Spleen (tissue), 11 donors: ENCODE data around the gene SREK1. TPM values are rescaled to one million over a fixed set of nuclear protein-coding genes. Genes with fewer than 3 reads are reported as not detected.

ENCODE experiments used
- DNase-seq: peaks from one replicate; pipeline ENCODE4 v3.0.0-alpha.2; 2020
- H3K27ac ChIP-seq, 8 donors: fragments of 200-600 bp; sonication (generic) in 7 of 8; 1 replicate in 4 of 8; 2 replicates in 4 of 8; pipeline versions ENCODE4 v1.5.0 to v1.8.0; 2016 to 2021; ENCODE audit warnings: inconsistent platforms in 4 of 8, mild to moderate bottlenecking in 4 of 8, moderate library complexity in 1 of 8
- H3K27me3 ChIP-seq, 7 donors: fragments of 200-600 bp; sonication (generic) in 6 of 7; replicated peaks in 1 of 7; 1 replicate in 4 of 7; 2 replicates in 3 of 7; pipeline versions ENCODE4 v1.5.0 to v1.8.0; 2016 to 2021; ENCODE audit warnings: inconsistent platforms in 3 of 7, mild to moderate bottlenecking in 1 of 7
- H3K36me3 ChIP-seq, 6 donors: fragments of 200-600 bp; sonication (generic) in 5 of 6; 1 replicate in 4 of 6; 2 replicates in 2 of 6; pipeline versions ENCODE4 v1.5.0 to v1.8.0; 2016 to 2021; ENCODE audit warnings: inconsistent platforms in 2 of 6
- H3K4me1 ChIP-seq, 6 donors: fragments of 200-600 bp; sonication (generic) in 5 of 6; 1 replicate in 3 of 6; 2 replicates in 3 of 6; pipeline versions ENCODE4 v1.5.0 to v1.8.0; 2016 to 2021; ENCODE audit warnings: inconsistent platforms in 3 of 6
- H3K4me3 ChIP-seq, 8 donors: fragments of 200-600 bp; sonication (generic) in 7 of 8; 1 replicate in 4 of 8; 2 replicates in 4 of 8; pipeline versions ENCODE4 v1.5.0 to v1.8.0; 2016 to 2021; ENCODE audit warnings: inconsistent platforms in 4 of 8, mild to moderate bottlenecking in 4 of 8, moderate library complexity in 2 of 8
- H3K9me3 ChIP-seq, 8 donors: fragments of 200-600 bp; sonication (generic) in 7 of 8; 1 replicate in 4 of 8; 2 replicates in 4 of 8; pipeline versions ENCODE4 v1.5.0 to v1.8.0; 2016 to 2021; ENCODE audit warnings: inconsistent platforms in 4 of 8
- CTCF ChIP-seq, 11 experiments: fragments of 200-600 bp in 7 of 11; fragments of 450-650 bp in 4 of 11; sonication (generic) in 4 of 11; IDR thresholded peaks in 8 of 11; conservative IDR thresholded peaks in 3 of 11; 1 replicate in 7 of 11; 2 replicates in 4 of 11; pipeline versions ENCODE4 v1.4.0 to v1.8.0; 2016 to 2021; ENCODE audit warnings: antibody characterized with exemption in 11 of 11, inconsistent platforms in 4 of 11, mild to moderate bottlenecking in 1 of 11
- POLR2A ChIP-seq, 3 donors: fragments of 450-650 bp; IDR thresholded peaks; one replicate each; pipeline ENCODE4 v1.5.1; 2017; ENCODE audit warnings: antibody characterized with exemption in 3 of 3, mild to moderate bottlenecking in 1 of 3
- POLR2AphosphoS5 ChIP-seq, 3 donors: sonication (generic); formaldehyde crosslinking; IDR thresholded peaks; one replicate each; pipeline ENCODE4 v1.5.1; 2017; ENCODE audit warnings: antibody characterized with exemption in 3 of 3
- WGBS, 5 donors: extraction: QIAGEN DNeasy Blood & Tissue Kit in 3 of 5; methylation state at CpG; one replicate each; pipeline versions ENCODE4 v1.1.5 to v1.1.7; 2013 to 2018; 5-methylcytosine and 5-hydroxymethylcytosine counted together
- intact Hi-C: fragments of 100-400 bp; cut with DNase I; formaldehyde crosslinking; loops from one replicate; pipeline ENCODE4 v1.15.0; 2023; ENCODE audit warnings: low total_unique reads
- polyA plus RNA-seq, 3 donors: library from polyadenylated mRNA; stranded (reverse); fragments of 200-250 nt; gene quantifications; one replicate each; pipeline ENCODE4 v1.2.1, GENCODE V29; 2013
- total RNA-seq, 7 donors: library from RNA; depleted of rRNA in 3 of 7; stranded (reverse); fragments of >200 nt in 3 of 7; fragmentation: NEBNext Ultra II Directional in 4 of 7; extraction: Animal tissue kit (Norgen Biotek cat#: 25700) in 4 of 7; gene quantifications; one replicate each; pipeline versions ENCODE4 v1.1.0 to v1.2.1, GENCODE V29; 2016 to 2021
- donor health status: healthy with polysubstance abuse.
- donor health status: DM: no; HTN: no; CAD: no; lungs with moderate emphysema.
- donor health status: DM: no; HTN: no; CAD: no.
- donor health status: Bipolar disorder and iron deficiency.
- donor health status: healthy.
- donor health status: DM: no; HTN: no; CAD: no.
- donor health status: DM: yes; HTN: yes; CAD: no.

The SREK1 gene
- total and polyA plus RNA-seq, 10 donors, result 19.2 to 170 (median 86.2) TPM

GRCh38 chr5:66149950-66150349, 5.8 kb downstream of the SREK1 start:
- TF ChIP-seq CTCF (IDR thresholded peaks at IDR 0.05 in 8 of 11, conservative IDR thresholded peaks at IDR 0.05 in 3 of 11) (no peak), POLR2AphosphoS5 (IDR thresholded peaks at IDR 0.05) (no peak), POLR2A (IDR thresholded peaks at IDR 0.05) (no peak)
- WGBS, 5 donors, result 78 to 89% (median 84%) methylated on average over 3 of the region's 3 CpGs
- H3K4me1 ChIP-seq, result peaks cover 23 to 74% (median 51%) of the 10 kb centered on the region in 6 donors
- no peak for DNase-seq
- no peaks in the 10 kb centered on the region for H3K27me3 ChIP-seq
- no peak overlapping the region for H3K4me3 ChIP-seq
- H3K27ac ChIP-seq, result no peak overlapping the region
- H3K9me3 ChIP-seq, result no peaks in the 10 kb centered on the region
- intact Hi-C loops, result loop anchor here (10.0 kb wide), 1 partner anchor 225 kb away; the partner anchor contains the start of gene ERBIN
- H3K36me3 ChIP-seq, result peaks cover 0 to 3% (median 0%) of the 10 kb centered on the region in 6 donors

GRCh38 chr5:66151030-66151429, 6.9 kb downstream of the SREK1 start:
- 77 to 91% (median 82%) methylated on average over 2 of the region's 2 CpGs for WGBS, 5 donors
- TF ChIP-seq POLR2AphosphoS5 (IDR thresholded peaks at IDR 0.05) (no peak), CTCF (IDR thresholded peaks at IDR 0.05 in 8 of 11, conservative IDR thresholded peaks at IDR 0.05 in 3 of 11) (no peak), POLR2A (IDR thresholded peaks at IDR 0.05) (no peak)

GRCh38 chr5:66151491-66151890, 7.4 kb downstream of the SREK1 start:
- intact Hi-C loops, result no loop called here
- Histone ChIP-seq H3K27ac (no peak overlapping the region), H3K9me3 (no peaks in the 10 kb centered on the region), H3K36me3 (peaks cover 0 to 18% (median 0%) of the 10 kb centered on the region in 6 donors), H3K27me3 (no peaks in the 10 kb centered on the region), H3K4me1 (peaks cover 12 to 58% (median 36%) of the 10 kb centered on the region in 6 donors), H3K4me3 (no peak overlapping the region)
- TF ChIP-seq POLR2A (IDR thresholded peaks at IDR 0.05), result no peak
- TF ChIP-seq CTCF (IDR thresholded peaks at IDR 0.05 in 8 of 11, conservative IDR thresholded peaks at IDR 0.05 in 3 of 11), result no peak
- TF ChIP-seq POLR2AphosphoS5 (IDR thresholded peaks at IDR 0.05), result no peak
- DNase-seq, result no peak
- 80 to 100% (median 83%) methylated on average over 1 of the region's 1 CpG; no CpG with 5 or more reads in 2 of the 5 donors for WGBS, 5 donors

More at GRCh38 chr5:66151030-66151429, 6.9 kb downstream of the SREK1 start:
- Histone ChIP-seq H3K4me3 (no peak overlapping the region), H3K27me3 (no peaks in the 10 kb centered on the region), H3K36me3 (peaks cover 0 to 13% (median 0%) of the 10 kb centered on the region in 6 donors), H3K27ac (no peak overlapping the region), H3K4me1 (peaks cover 17 to 63% (median 40%) of the 10 kb centered on the region in 6 donors), H3K9me3 (no peaks in the 10 kb centered on the region)
- no peak for DNase-seq
- intact Hi-C loops, result no loop called here

- H3K9me3 ChIP-seq, result no peaks in the 10 kb centered on the region
- H3K27me3 ChIP-seq, result no peaks in the 10 kb centered on the region
- TF ChIP-seq CTCF (IDR thresholded peaks at IDR 0.05 in 8 of 11, conservative IDR thresholded peaks at IDR 0.05 in 3 of 11), result no peak
- intact Hi-C loops, result no loop called here
- H3K4me3 ChIP-seq, result no peak overlapping the region
- H3K27ac ChIP-seq, result no peak overlapping the region
- WGBS, 5 donors, result 93 to 98% (median 96%) methylated on average over 1 of the region's 1 CpG
- H3K36me3 ChIP-seq, result peaks cover 0 to 54% (median 28%) of the 10 kb centered on the region in 6 donors
- no peak for DNase-seq
- H3K4me1 ChIP-seq, result peaks cover 0 to 11% (median 0%) of the 10 kb centered on the region in 6 donors
Observed at GRCh38 chr5:66157046-66157445, 12.9 kb downstream of the SREK1 start.
